HUDEP-2 (cell line): ENCODE data around the gene GEMIN5.

Source experiments
- DNase-seq, 76 experiments: peaks; one replicate each; lab custom pipeline; 2025; ENCODE audit not compliant: unreplicated experiment in 76 of 76; lab: John Stamatoyannopoulos, UW

GEMIN5 gene

GRCh38 chr5:154850255-154851062 lies 87.6 kb downstream of the GEMIN5 start, which contains the start of gene FAXDC2:
Gene FAXDC2, minus strand, starts transcription at chr5:154850603. Its CDS starts 12,425 bp downstream, at chr5:154838178.
- peak in 21 of 76 experiments; percentile 5 to 51 (median 23) for DNase-seq

DNA sequence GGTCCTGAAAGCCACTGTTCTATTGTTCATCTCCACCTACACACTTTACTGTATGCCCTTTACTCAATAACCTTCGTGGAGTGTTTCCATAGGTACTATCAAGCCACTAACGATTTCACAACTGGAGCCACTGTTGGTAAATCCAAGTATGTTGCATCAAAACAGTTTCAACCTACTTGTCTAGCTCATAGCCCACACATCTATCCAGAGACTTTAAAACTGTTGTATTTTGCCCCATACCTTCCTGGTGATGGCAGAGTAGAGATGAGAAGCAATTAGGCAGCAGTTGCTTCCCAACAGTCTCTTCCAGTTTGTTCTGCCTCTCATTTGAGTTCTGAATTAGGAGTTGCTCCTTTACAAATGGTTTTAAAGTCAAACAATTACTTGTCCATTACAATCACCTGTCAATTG lies 88.2 kb downstream of the GEMIN5 start:
- DNase-seq, result peak in 1 of 76 experiments; percentile 5

GRCh38 chr5:154849264-154849785 lies 88.7 kb downstream of the GEMIN5 start:
- no peak for DNase-seq

DNA sequence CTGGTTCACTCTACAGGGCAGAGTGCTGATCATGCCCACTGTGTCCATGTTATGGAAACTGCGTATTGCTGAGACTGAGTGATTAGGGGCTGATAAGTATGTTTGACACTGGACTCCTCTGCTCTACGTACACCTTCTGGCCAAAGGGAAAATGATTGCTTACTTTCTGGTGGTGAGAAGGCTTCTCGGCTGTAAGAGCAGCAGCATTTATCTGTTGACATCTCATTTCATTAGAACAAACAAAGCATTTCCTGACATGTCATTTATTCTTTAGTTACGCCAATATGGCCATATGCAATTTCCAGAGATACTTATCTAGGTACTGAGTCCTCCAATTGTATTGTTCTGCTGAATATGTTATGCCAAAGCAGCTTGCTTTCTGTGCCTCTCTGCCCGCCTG lies 93.2 kb downstream of the GEMIN5 start:
- DNase-seq, result no peak

DNA sequence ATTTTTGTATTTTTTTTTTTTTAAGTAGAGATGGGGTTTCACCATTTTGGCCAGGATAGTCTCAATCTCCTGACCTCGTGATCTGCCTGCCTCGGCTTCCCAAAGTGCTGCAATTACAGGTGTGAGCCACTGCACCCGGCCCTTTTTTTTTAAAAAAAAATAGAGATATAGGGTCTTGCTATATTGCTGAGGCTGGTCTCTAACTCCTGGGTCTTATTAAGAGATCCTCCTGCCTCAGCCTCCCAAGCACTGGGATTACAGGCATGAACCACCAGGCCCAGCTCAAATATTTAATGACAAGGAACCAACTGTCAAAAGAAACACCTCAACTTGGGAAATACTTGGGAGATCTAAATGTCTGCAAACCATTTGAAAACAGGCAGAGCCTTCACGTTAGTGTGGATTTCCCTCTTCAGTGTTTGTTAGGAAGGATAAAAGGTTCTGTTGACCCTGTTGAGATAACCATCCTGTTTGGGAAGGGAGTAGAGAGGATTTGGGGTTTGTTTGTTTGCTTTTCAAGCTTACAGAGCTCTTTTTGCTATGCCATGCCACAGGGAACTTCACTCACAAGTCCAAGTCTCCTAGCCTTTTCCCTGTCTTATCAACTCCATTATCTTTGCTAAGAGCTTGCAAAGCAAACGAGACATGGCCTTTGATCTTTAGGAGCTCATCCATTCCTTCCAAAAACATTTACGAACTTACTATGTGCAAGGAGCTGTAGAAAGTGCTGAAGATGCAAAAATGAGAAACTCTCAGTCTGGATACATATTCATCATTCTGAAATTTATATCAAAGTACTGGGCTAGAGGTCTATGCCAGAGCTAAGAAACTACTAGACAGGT lies 95.1 kb downstream of the GEMIN5 start:
- no peak for DNase-seq

GRCh38 chr5:154841273-154841661 lies 96.7 kb downstream of the GEMIN5 start:
- DNase-seq, result no peak

GRCh38 chr5:154840435-154841272 lies 97.4 kb downstream of the GEMIN5 start:
- DNase-seq, result peak in 74 of 76 experiments; percentile 36 to 94 (median 74)
